Measurements from ENCODE around the gene PLD5. TPM values are rescaled to one million over a fixed set of nuclear protein-coding genes. Genes with fewer than 3 reads are reported as not detected.

PLD5 gene
- total RNA-seq, 1 donor from 2014 or later, result not detected

GRCh38 chr1:242454262-242455051 lies 70.0 kb downstream of the PLD5 start:
- Mint-ChIP-seq H3K27me3 (peaks cover 10% of the 10 kb centered on the region), H3K4me3 (no peak overlapping the region), H3K27ac (no peak overlapping the region), H3K4me1 (peaks cover 2% of the 10 kb centered on the region), H3K9me3 (no peaks in the 10 kb centered on the region), H3K36me3 (ENCODE audit: low read depth) (no peaks in the 10 kb centered on the region)
- CTCF ChIA-PET, result interaction anchor here (1.0 to 1.7 kb wide), 5 partner anchors 11 to 870 kb away, joined by 3 to 7 read pairs (median 4); no protein-coding TSS in a partner anchor
- no peak for TF ChIP-seq CTCF (IDR thresholded peaks at IDR 0.05)
- POLR2A ChIA-PET, result no interaction called here
- DNase-seq (no peak), ATAC-seq (ENCODE audit: low read depth) (no peak)
- intact Hi-C loops (cut with micrococcal nuclease), result loop anchor here (1.0 to 5.0 kb wide), 3 partner anchors 871 to 1722 kb away; partner anchors contain the start of gene KMO

GRCh38 chr1:242452573-242452972 lies 71.9 kb downstream of the PLD5 start:
- Mint-ChIP-seq H3K27me3 (peaks cover 12% of the 10 kb centered on the region), H3K36me3 (ENCODE audit: low read depth) (no peaks in the 10 kb centered on the region), H3K27ac (no peak overlapping the region), H3K9me3 (no peaks in the 10 kb centered on the region), H3K4me3 (no peak overlapping the region), H3K4me1 (peaks cover 2% of the 10 kb centered on the region)
- ChIA-PET CTCF (no interaction called here), POLR2A (no interaction called here)
- no peak for TF ChIP-seq CTCF (IDR thresholded peaks at IDR 0.05)
- intact Hi-C loops (cut with micrococcal nuclease), result loop anchor here (5.0 kb wide), 2 partner anchors 920 to 1720 kb away; partner anchors contain the start of gene KMO
- ATAC-seq (ENCODE audit: low read depth), result no peak
- no peak for DNase-seq

- Mint-ChIP-seq H3K4me3 (no peak overlapping the region), H3K27me3 (peaks cover 14% of the 10 kb centered on the region), H3K36me3 (ENCODE audit: low read depth) (no peaks in the 10 kb centered on the region), H3K27ac (no peak overlapping the region), H3K9me3 (no peaks in the 10 kb centered on the region), H3K4me1 (peaks cover under 1% of the 10 kb centered on the region)
- CTCF ChIA-PET, result no interaction called here
- POLR2A ChIA-PET, result no interaction called here
- DNase-seq, result no peak
- no peak for TF ChIP-seq CTCF (IDR thresholded peaks at IDR 0.05)
- ATAC-seq (ENCODE audit: low read depth), result no peak
- intact Hi-C loops (cut with micrococcal nuclease), result loop anchor here (5.0 kb wide), 2 partner anchors 917 to 1717 kb away; partner anchors contain the start of gene KMO
Observed at GRCh38 chr1:242449661-242450060, 74.8 kb downstream of the PLD5 start.

GRCh38 chr1:242448910-242449645 lies 75.4 kb downstream of the PLD5 start:
- Mint-ChIP-seq H3K27ac (no peak overlapping the region), H3K36me3 (ENCODE audit: low read depth) (no peaks in the 10 kb centered on the region), H3K9me3 (no peaks in the 10 kb centered on the region), H3K4me1 (no peaks in the 10 kb centered on the region), H3K4me3 (no peak overlapping the region), H3K27me3 (peaks cover 14% of the 10 kb centered on the region)
- CTCF ChIA-PET, result no interaction called here
- DNase-seq (no peak), ATAC-seq (ENCODE audit: low read depth) (no peak)
- POLR2A ChIA-PET, result no interaction called here
- no peak for TF ChIP-seq CTCF (IDR thresholded peaks at IDR 0.05)
- intact Hi-C loops (cut with micrococcal nuclease), result no loop called here

GRCh38 chr1:242447689-242448088 lies 76.8 kb downstream of the PLD5 start:
- no peaks in the 10 kb centered on the region for H3K4me1 Mint-ChIP-seq
- peaks cover 9% of the 10 kb centered on the region for H3K27me3 Mint-ChIP-seq

More at GRCh38 chr1:242447689-242448088, 76.8 kb downstream of the PLD5 start:
- TF ChIP-seq CTCF (IDR thresholded peaks at IDR 0.05), result no peak
- intact Hi-C loops (cut with micrococcal nuclease), result no loop called here
- Mint-ChIP-seq H3K9me3 (no peaks in the 10 kb centered on the region), H3K36me3 (ENCODE audit: low read depth) (no peaks in the 10 kb centered on the region), H3K27ac (no peak overlapping the region), H3K4me3 (no peak overlapping the region)
- no peak for DNase-seq
- CTCF ChIA-PET, result no interaction called here
- POLR2A ChIA-PET, result no interaction called here
- ATAC-seq (ENCODE audit: low read depth), result no peak

Measured in activated B cell treated with CpG ODN at 0.5 μM for 24 hours (primary cell).